ENCODE results near the gene WDR91.

WDR91 gene

DNA sequence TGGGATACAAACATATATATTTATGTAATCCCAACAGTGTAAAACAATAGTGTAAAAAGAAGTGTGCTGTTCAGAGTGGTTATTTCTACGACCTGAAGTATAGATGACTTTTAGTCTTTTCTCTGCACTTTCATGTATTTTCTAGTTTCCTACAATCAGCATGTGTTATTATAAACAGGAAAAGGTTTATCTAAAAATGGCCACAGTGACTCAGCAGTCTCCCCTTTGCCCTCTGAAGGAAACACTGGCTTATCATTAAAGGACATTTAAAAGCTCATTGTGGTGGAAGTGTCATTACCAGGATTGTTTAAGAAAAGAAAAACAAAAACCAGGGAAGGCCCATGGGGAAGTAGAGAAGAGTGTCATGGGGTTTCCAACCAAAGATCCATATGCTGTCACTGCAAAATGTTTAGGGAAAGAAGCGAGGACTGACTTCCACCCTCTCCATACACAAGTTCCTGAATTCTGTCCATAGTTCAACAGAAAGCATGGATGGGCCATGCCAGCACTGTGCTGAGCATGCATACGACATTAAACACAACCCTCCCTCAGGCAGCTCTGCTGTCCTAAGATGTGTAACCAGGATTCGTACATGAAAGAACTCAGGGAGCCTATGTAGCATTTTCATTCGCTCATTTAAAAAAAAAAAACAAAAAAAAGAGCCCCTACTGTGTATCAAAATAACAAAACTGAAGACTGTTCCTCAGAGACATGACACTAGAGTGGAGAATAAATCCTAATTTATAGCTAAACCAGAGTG lies 51.0 kb downstream of the WDR91 start:
- peak; percentile 6 for DNase-seq

DNA sequence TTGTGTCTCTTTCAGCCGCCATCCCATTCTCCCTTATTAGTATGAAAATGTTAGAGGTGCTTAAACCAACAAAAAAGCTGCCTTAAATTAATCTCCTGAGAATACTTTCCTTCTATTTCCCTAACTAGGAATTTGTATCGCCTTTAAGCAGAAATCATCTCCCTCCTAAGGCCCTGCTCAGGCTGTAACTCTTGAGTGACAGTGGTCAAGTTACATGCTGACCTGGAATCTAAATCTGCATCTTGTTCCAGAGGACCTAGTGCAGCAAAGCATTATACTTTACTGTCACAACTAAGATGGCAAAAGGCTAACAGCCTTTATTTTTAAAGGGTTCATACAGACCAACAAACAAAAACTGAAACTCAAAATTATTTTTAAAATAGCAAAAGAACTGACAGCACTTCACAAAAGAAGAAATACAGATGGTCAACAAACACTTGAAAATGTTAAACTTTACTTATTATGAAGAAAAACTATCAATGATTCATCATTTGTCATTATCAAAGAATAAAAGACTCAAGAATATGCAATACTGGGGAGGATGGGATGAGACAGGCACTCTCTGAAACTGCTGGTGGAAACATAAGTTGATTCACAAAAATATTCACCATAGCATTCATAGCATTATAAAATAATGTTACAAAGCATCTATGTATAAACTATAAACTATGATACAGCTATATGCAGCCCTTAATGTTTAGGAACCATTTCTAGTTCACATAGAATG lies 51.8 kb downstream of the WDR91 start:
- DNase-seq: no peak

DNA sequence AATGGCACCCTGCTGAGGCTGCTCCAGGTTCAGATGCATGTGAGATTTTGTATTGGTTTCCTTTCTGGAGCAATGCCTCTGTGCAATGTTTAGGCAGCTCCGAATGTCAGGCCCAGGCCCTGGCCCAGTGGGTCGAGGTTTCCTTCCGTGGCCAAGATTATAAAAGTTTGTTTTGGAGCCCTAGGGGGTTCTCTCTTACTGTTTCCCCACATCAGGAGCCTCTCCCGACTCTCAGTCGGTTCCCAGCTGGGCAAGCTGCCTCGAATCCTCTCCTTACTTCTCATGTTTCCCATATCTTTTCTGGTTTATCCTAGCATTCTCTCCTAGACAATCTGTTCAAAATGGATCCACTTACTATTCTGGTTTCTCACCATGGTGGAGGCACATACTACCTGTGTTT lies 52.5 kb downstream of the WDR91 start:
- DNase-seq: no peak

DNA sequence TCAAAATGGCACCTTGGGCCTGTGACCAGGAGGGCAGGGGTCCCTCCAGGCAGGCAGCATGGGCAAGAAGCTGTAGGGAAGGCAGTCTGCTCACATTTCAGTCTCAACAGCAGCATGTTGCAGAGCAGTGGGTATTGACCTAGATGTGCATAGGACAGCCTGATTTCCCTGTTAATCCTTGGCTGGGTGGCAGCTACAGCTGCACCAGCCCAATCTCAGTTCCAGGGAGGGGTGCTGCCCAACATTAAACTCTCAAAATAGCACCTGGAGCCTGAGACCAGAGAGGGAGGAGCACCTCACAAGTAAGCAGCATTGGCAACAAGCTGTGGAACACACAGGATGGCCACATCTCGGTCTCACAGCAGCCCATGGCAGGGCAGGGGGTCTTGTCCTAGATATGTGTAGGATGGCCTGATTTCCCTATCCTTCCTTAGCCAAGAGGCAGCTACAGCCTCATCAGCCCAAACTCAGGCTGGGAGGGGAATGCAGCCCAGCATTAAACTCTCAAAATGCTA lies 53.1 kb downstream of the WDR91 start:
- DNase-seq: no peak

DNA sequence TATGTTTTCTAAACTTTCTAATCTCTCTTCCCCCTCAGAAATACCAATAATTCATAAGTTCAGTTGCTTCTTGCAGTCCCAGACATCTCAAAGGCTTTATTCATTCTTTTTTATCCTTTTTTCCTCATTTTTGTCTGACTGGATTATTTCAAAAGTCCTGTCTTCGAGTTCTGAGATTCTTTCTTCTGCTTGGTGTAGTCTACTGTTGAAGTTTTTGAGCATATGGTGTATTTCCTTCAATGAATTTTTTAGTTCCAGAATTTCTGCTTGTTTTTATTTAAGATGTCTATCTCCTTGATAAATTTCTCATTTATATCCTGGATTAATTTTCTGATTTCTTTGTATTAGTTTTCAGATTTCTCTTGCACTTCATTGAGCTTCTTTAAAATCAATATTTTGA lies 55.0 kb downstream of the WDR91 start:
- DNase-seq: no peak

DNA sequence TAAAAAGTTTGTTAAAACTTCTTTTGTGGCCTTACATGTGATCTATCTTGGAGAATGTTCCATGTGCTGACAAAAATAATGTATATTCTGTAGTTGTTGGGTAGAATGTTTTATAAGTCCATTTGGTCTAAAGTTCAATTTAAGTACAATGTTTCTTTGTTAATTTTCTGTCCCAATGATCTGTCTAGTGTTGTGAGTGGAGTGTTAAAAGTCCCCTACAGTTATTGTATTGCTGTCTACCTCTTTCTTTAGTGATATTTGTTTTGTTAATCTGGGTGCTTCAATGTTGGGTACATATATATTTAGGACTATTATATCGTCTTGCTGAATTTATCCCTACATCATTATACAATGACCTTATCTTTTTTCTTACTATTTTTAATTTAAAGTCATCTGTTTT lies 56.6 kb downstream of the WDR91 start:
- DNase-seq: no peak

DNA sequence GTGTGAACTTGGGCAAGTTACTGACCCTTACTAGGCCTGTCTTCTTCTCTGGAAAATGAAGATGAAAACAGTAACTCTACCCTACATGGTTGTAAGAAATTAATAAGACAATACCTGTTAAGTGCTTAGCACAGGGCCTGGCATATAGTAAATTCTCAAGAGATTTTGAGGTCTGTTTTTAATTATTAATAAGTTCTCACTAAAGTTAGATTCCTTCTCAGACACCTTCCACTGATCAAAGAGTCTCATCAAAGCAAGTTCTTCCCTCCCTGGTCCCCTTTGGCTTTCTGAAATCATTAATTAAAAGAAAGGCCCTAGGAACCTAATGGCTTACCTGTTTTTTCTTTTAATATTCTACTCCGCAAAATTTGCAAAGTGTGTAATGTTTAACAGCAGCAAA lies 58.9 kb downstream of the WDR91 start:
- DNase-seq: no peak

DNA sequence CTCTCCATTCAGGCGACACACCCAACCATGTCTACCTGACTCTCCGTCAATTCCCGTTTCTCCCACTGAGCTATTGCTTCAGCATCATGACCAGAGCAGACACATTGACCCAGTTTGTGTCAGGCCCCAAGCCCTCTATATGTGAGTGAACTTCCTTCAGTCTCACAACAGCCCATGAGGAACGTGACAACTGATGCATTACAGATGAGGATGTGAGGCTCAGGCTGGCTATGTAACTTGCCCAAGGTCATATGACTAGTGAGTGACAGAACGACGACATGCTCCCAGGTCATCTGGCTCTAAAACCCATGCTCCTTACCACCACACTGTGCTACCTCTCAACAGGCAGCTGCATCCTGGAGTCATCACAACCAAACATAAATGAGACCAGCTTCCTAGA lies 59.8 kb downstream of the WDR91 start:
- no peak for DNase-seq

DNA sequence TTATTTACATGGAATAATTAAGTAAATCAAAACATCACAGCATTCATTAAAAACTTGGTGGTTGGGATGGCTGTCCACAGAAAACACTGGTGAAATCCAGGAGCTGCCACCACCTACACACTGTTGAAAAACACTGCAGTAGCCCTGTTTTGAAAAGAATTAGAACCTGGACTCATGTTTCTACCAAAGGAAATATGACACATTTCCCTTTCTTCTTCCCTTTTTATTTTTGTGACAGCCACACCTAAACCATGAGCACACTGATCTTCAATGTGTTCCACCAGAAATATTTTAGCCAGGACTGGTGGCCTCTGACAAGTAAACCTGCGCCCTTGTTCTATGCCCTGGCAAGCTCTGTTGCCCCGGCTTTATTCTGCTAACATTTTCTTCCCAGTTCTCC lies 60.2 kb downstream of the WDR91 start:
- no peak for DNase-seq

DNA sequence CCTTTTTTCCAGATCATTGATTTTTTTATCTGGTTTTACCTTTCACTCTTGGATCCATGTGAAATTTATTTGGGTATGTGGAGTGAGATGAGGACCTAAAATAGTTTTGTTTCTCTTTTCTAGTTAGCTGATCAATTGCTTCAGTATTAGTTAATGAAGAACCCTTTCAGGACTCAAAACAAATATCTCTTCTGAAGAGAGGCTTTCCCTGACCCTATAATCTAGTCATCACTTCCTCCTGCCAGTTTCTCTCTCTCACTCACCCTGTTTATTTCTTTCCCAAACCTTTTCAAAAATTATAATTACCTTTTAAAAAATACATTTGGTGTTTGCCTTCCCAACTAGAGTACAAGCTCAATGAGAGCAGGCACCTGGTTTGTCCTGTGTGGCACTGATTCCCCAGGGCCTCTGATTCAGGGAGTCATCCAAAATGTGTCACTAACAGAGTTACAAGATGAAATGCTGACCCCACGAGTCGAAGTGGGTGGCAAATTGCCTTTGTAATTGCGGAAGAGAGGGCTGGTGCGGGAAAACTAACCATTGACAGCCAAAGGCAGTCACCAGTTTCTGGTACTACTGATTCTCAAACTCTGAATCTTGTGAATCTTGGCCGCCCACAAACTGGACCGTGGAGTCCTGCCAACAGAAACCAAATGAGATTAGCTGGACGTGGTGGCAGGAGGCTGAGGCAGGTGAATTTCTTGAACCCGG lies 61.1 kb downstream of the WDR91 start:
- no peak for DNase-seq

DNA sequence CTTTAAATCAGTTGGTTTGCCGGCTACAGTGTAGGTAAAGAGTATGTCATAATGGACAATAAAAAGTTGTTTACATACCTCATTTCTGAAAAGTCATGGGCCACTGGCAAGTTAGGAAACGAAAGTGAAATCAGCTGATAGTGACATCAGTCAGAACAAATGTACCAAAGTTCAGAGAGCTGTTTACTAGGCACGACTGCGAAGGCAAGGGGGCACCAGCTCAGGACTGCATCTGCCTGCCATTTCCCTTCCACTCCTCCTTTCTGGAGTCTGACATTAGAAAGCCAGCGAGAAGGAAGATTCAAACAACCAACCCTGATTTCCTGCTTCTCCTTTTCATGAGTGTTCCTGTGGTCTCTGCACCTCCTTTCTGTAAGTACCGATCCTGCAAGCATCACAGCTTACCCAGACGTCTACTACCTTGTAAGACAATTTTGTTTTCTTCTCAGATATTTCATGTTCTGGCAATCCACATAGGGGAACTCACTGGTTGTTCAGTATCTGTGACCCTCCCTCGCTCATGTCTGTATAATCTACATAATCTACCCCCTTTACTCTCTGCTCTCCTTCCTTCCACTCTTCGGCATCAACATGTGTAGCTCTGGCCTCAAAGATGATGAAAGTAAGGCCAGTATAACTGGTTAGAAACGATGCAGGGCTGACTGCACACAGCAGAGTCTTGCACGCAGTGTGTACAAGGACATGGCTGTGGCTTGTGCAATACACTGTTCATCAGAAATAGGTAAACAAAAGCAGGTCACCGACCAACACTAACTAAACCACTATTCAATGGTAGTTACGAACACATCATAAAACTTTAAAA lies 63.2 kb downstream of the WDR91 start, which contains the start of gene TMEM140:
Gene TMEM140 (plus strand): TSS at position 174 of the 823 bp plus-strand sequence. CDS start 16,370 bp downstream, outside the sequence.
- no peak for DNase-seq

DNA sequence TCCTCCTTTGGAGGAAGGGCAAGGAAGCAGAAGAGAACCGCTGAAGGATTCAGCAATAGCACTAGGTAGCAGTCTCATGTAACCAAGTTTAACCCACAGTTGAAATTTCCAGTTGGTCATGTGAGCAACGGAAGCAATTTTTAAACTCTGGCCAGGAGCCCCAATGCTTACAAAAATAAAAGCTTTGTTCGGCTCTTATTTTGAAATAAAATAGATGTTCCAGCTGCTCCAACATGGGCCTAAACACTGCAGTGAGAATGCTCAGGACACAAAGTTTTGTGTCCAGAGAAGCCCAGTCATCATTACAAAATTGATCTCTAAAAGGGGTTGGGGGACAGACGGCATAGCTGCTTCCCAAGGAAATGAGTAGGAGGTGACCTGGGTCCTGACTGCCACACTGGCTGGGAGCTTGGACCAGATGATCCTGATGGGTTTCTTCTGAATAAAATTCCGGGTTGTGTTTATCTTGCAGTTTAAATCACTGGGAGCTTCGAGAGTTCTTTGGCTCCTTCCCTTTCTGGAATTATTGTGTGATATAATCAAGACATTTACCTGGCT lies 63.9 kb downstream of the WDR91 start:
- DNase-seq: no peak

DNA sequence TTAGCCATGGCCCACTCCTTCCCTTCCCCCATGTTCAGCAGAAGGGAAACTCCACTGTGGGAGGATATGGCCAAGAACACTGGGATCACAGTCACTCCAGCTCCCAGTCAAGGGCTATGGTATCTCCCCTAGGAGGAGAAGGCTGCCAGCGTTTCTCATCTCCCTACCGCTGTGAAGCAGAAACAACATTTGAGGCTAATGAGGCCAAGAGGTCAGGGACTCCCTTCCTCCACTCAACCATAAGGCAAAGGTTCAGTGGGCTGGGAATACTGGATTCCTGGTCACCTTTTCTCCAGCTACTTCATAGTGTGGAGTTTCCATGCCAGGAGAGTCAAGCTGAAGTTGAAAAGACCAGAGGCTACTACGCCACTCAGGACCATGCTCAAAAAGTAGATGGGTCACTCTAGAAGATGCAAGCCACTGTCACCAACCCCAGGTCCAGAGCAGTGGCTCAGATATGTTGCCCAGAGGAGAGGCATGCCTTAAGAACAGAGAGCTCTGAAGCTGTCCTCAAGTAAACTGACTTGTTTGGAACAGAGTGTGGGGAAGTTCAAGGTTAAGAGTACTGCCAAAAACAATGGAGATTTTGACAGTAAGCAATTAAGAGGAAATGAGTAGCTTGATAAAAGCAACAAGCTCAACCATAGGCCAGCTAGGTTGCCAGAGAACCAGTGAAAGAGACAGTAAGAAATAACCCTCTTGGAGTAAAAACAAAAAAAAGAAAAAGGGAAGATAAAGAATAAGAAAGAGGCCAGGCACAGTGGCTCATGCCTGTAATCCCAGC lies 67.2 kb downstream of the WDR91 start:
- DNase-seq: no peak
